HG03280 (cell line): ENCODE measurements around the gene SRCIN1.
"Not testable (repeated sequence)": the region's sequence is repeated elsewhere in the genome, so short reads cannot be mapped to it uniquely, and the experiment has no call there.

ENCODE experiments used
- ATAC-seq: cut with Tn5 transposase; IDR thresholded peaks from one replicate; pipeline ENCODE4 v1.9.1; 2021; ENCODE audit warnings: mild to moderate bottlenecking, moderate library complexity; ENCODE audit not compliant: unreplicated experiment

Gene SRCIN1, protein sequence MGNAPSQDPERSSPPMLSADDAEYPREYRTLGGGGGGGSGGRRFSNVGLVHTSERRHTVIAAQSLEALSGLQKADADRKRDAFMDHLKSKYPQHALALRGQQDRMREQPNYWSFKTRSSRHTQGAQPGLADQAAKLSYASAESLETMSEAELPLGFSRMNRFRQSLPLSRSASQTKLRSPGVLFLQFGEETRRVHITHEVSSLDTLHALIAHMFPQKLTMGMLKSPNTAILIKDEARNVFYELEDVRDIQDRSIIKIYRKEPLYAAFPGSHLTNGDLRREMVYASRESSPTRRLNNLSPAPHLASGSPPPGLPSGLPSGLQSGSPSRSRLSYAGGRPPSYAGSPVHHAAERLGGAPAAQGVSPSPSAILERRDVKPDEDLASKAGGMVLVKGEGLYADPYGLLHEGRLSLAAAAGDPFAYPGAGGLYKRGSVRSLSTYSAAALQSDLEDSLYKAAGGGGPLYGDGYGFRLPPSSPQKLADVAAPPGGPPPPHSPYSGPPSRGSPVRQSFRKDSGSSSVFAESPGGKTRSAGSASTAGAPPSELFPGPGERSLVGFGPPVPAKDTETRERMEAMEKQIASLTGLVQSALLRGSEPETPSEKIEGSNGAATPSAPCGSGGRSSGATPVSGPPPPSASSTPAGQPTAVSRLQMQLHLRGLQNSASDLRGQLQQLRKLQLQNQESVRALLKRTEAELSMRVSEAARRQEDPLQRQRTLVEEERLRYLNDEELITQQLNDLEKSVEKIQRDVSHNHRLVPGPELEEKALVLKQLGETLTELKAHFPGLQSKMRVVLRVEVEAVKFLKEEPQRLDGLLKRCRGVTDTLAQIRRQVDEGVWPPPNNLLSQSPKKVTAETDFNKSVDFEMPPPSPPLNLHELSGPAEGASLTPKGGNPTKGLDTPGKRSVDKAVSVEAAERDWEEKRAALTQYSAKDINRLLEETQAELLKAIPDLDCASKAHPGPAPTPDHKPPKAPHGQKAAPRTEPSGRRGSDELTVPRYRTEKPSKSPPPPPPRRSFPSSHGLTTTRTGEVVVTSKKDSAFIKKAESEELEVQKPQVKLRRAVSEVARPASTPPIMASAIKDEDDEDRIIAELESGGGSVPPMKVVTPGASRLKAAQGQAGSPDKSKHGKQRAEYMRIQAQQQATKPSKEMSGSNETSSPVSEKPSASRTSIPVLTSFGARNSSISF

DNA sequence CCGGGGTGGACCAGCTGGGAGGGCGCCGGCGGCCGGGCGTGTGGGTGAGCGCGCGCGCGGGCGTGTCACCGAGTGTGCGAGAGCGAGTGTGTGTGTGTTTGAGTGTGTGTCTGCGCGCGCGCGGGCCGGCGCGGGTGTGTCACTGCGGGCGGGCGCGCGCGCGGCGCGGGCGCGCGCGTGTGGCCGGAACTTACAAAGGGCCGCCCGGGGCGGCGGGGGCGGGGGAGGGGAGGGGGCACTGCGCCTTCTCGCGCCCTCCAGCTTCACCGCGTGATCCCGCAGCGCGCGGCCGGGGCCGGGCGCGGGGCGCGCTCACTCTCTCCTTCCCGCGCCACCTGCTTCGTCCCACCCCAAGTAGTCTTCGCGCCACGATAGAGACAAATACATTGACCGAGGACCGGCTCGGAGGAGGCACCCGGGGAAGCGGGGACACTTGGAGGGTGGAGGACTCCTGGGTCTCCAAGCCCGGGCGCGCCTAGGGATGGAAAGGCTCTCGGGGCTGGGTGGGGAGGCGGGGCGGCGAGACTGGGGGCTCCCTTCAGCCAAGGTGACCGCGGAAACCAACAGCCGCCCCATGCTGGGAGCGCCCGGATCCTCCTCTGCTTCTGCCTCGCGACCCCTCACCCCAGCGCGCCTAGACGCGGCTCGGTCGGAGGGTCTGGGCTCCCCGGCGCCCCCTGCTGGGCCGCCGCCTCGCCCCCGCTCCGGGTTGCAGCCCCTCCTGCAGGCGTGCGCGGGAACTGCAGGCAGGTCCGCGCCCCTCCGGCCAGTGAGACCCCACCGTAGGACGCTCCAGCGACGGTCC, at the start of gene SRCIN1:
TSS of gene SRCIN1 (minus strand) at position 112 of the 805 bp plus-strand sequence. CDS start 247 bp downstream, outside the sequence.
- no peak for ATAC-seq

DNA sequence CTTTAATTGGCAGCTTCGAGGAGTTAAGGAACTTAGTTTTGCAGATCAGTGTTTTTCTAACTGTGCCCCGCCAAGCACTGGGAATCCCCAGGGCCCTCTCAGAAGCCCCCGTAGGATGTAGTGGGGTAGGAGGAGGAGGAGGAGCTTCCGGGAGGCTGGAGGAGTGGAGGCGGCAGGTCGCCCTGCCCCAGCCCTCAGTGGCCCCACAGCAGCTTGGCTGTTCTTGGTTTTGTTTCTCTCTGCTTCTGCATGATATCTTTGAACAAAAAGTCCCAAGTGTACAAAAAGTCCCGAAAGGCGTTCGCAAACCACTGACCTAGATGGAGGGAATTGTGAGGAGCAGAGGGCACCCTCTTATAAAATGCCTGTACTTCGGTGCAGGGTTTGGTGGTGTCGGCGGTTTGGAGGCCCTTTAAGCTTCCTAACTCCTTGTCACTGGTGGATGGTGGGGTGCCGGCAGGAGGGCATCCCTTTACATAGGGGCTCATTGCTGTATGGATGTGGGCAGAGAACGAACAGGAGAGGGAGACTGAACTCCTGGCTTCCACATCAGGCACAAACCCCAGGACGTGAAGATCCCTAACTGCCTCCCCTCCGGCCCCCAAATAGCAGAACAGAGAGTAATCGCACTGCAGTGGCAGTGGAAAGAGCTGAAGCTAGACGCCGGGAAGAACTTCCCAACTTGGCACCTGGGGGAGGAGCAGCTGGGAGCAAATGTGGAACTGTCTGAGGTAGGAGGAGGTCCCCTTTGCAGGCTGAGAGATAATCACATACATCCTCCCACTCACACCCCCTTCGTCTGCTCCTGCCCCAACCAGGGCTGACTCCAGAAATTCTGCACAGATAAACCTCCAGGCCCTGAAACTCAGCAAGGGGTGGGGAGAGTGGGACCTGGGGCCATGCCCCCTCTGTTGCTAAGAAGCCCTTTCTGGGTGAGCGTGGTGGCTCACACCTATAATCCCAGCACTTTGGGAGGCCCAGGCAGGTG, 49.0 kb upstream of the SRCIN1 start:
- ATAC-seq = no peak

DNA sequence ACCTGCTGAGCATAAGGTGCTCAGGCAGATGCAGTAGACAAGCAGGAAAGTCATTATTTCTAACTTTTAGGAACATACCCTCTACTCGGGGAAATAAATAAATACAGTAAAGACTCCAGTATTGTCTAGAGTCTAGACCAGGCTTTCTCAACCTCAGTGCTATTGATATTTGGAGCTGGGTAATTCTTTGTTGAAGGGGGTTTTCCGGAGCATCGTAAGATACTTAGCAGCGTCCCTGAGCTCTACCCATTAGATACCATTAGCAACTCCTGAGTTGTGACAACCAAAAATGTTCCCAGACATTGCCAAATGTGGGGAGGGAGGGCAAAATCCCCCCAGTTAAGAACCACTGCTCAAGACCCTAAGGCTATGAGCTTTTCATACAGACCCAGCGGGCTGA, 47.9 kb upstream of the SRCIN1 start:
- no peak for ATAC-seq

DNA sequence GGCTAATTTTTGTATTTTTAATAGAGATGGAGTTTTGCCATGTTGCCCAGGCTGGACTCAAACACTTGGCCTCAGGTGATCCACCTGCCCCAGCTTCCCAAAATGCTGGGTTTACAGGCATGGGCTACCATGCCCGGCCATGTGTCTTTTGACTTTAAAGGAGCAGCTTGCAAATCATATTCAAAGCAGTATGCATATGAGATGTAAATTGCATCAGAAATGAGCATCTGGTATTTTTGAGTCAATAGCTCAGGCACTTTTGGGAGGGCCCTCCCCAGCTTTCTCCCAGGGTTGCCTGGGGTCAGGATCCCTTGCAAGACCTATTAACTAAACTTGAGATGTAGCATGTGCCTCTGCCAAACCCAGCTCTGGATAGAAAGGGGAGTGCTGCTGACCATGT, 47.5 kb upstream of the SRCIN1 start:
- ATAC-seq = no peak

DNA sequence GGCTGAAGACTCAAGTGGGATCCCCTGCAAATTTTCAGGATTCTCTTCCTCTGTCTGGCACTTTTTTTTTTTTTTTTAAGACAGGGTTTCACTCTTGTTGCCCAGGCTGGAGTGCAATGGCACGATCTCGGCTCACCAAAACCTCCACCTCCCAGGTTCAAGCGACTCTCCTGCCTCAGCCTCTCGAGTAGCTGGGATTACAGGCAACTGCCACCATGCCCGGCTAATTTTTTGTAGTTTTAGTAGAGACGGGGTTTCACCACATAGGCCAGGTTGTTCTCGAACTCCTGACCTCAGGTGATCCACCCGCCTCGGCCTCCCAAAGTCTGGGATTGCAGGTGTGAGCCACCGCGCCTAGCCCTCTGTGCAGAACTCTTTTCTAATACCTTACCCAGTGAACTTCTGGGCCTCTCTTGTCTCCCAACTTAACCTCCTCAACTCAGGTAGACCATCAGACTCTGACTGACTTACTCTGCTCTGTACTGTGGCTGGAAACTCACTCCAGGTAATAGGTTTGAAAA, 45.0 kb upstream of the SRCIN1 start:
- not testable (repeated sequence) for ATAC-seq

DNA sequence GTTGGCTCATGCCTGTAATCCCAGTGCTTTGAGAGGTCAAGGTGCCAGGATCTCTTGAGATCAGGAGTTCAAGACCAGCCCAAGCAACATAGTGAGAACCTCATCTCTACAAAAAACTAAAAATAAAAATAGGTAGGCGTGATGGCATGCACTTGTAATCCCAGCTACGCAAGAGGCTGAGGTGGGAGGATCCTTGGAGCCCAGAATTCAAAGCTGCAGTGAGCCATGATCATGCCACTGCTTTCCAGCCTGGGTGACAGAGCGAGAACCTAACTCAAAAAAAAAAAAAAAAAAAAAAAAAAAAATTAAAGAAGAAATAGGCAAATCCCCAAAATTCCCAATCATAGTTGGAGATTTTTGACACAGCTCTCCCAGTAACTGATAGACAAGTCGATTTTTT, 32.2 kb upstream of the SRCIN1 start:
- ATAC-seq = no peak

DNA sequence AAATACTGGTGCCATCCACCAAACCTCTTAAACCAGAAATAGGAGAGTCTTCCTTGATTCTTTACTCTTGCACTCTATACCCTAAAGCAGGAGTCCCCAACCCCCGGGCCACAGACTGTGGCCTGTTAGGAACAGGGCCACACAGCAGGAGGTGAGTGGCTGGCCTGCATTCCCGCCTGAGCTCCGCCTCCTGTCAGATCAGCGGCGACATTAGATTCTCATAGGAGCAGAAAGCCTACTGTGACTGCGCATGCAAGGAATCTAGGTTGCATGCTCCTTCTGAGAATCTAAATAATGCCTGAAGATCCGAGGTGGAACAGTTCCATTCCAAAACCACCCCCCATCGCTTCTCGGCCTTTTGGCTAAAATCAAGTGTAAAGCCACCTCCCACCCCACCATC, 30.3 kb upstream of the SRCIN1 start:
- ATAC-seq = no peak

DNA sequence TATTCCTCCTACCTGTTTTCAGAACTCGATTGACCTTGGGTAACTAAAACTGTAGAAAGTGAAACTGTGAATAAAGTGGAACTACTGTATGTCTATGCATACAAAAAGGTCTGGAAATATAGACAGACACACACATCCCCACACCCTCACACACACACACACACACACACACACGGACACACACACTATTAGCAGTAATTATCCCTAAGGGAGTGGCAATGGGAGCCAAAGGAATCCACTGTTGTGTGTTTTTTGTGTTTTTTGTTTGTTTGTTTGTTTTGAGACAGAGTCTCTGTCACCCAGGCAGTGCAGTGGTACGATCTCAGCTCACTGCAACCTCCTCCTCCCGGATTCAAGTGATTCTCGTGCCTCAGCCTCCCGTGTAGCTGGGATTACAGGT, 26.6 kb upstream of the SRCIN1 start:
- ATAC-seq = no peak

DNA sequence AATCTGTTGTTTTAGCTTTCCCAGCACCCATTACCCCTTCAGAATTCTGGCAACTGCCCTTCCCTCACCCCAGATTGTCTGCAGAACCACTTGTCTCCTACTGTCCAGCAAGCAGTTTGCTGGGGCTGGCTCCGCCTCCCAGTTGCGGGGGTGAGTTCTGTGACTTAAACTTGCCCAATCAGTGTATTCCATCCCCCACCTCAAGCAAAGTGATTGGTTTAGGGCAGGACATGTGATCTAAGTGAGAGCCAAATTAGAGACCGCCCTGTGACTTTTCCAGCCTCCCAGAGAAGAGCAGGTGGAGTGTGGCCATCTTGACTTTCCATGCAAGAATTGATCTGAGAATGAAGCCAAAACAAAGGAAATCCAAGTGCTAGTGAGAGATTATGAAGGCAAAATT, 22.7 kb upstream of the SRCIN1 start:
- ATAC-seq = no peak

DNA sequence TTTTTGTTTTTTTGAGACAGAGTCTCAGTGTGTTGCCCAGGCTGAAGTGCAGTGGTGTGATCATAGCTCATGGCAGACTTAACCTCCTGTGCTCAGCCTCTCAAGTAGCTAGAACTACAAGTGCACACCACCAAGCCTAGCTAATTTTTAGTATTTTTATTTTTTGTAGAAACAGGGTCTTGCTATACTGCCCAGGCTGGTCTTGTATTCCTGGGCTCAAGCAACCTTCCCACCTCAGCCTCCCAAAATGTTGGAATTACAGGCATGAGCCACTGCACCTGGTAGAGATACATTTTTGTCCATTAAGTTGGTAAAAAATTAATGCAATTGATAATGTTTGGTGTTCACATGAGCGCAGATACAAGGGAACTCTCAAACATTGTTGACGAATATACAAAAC, 22.2 kb upstream of the SRCIN1 start:
- ATAC-seq = no peak

DNA sequence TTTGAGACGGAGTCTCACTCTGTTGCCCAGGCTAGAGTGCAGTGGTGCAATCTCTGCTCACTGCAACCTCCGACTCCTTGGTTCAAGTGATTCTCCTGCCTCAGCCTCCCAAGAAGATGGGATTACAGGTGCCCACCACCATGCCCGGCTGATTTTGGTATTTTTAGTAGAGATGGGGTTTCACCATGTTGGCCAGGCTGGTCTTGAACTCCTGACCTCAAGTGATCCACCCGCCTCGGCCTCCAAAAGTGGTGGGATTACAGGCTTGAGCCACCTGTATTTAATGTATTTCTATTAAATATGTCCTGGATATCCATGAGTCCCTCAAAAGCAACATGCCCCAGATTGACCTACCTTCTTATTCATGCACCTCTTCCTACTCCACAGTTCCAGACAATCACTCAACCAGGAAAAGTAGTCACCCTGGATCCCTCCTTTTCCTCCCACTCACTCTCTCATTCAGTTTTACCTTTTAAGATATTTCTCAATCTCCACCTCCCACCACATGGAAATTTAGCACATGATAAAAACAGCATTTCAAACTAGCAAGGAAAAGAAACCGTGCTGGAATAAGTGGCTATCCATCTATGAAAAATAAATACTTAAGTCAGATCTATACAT, 21.0 kb upstream of the SRCIN1 start:
- not testable (repeated sequence) for ATAC-seq

DNA sequence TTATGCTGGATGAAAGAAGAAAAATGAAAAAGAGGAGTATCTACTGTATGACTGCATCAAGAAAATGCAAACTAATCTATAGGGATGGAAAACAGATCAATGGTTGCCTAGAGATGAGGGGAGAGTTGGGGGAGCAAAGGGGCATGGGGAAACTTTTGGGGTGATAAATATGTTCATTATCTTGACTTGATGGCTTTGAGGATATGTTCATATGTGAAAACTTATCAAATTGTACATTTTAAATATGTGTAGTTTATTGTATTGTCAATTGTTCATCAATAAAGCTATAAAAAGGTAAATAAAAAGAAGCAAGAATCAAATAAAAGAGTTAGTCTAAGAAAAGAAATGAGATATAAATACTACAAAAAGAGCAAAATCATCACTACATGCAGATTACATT, 19.7 kb upstream of the SRCIN1 start:
- ATAC-seq = no peak

DNA sequence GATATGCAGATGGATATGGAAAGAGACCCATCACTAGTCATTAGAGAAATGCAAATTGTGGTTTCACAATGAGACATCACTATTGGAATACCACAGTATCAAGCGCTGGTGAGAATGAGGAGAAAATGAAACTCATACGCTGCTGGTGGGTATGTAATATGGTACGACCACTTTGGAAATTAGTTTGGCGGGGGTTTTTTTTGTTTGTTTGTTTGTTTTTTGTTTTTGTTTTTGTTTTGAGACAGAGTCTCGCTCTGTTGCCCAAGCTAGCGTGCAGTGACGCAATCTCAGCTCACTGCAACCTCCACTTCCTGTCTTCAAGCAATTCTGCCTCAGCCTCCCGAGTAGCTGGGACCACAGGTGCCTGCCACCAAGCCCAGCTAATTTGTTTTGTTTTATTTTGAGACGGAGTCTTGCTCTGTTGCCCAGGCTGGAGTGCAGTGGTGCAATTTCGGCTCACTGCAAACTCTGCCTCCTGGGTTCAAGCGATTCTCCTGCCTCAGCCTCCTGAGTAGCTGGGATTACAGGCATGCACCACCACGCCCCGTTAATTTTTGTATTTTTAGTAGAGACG, 19.1 kb upstream of the SRCIN1 start:
- peak; percentile 75 for ATAC-seq

DNA sequence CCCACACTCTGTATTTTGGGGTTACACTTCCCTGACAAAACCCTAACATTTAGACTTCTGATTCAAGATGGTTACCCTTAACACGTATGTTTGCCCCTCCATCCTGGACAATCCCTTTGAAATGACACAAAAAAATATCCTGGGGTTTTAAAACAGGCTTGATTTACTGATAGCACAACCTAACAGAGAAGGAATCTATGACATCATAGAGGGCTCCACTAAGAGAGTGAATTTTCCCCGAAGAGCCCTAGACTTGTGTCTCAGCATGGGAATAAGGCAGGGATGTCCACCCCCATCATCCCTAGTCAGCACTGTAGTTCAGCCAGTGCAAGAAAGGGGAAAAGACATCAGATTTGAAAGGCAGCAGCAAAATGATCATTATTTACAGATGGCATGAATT, 15.8 kb upstream of the SRCIN1 start:
- no peak for ATAC-seq

DNA sequence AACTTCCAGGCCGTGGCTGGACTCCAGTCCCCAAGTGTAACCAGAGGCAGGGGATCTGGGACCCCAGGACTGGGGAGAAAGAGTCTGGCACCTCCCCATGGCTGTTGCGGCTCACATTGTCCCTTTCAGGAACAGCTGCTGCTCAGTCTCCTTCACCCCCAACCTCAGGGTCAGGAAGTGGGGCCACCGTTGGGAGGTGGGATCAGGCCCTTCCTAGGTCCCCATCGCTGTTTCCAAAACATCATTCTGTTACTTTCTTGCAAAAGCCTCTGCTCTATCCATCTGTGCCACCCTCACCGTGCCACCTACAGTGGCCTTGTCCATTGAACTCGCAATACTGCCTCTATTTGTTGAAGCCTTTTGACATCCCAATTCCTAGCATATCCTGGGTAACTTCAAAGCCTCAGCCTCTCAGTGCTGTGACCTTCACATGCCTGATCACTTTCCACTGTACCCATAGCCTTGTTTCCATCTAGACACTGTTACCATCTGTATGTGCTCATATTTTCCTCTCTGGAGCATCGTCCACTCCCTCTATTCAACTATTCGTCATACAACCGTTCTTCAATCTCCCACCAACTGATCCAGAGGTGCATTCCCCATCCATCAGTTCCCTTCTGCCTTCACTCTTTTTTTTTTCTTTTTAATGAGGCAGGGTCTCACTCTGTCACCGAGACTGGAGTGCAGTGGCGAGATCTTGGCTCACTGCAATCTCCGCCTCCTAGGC, 15.0 kb upstream of the SRCIN1 start:
- no peak for ATAC-seq

DNA sequence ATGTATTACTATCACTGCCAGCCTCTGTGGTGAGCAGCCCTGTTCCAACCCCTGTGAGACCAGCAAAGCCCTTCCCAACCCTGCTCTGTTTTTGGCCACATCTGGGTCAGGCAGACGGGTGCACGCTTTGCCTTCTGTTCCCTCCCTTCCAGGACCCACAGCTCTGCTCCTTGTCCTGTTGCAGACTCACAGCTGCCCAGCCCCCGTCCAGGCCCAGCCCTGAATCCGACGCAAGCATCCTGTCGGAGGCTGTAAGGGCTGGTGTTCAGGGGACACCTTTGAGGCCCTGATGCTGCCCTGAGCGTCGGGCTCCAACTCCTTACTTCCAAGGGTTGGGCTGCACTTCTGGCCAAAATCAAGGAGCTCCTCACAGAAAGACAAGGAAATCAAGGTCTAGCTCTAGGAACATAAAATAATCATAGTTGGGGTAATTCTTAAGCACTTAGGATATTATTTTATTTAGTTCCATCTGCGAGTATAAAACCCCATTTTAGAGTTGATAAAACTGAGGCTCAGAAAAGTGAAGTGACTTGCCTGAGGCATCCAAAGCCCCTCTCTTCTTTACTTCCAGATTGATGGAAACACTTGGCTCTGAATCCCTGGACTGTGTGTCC, 14.3 kb upstream of the SRCIN1 start:
- no peak for ATAC-seq

DNA sequence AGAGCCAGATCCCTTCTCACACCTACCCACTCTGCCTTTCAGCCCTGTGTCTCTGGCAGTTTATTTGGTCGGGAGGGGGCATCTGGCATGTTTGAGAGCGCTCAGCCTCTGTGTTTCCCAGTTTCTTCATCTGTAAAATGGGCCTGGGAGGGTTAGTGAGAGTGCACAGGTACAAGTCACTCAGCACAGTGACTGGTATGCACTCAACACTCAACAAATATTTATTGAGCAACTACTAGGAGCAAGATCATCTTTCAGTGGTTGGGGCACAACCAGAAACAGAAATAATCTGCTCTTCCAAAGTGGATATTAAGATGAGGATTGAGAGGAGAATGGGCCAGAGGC, 13.7 kb upstream of the SRCIN1 start:
- ATAC-seq = no peak
